GM12874 (cell line): ENCODE data around the gene UQCRC1.

Source experiments
- TF ChIP-seq, protein P1 (sequence below): IDR thresholded peaks from 2 replicates; pipeline ENCODE4 v1.5.1; 2011; ENCODE audit warnings: low read depth, mild to moderate bottlenecking, control low read depth, low read length, moderate library complexity; ENCODE audit not compliant: insufficient read depth

Gene UQCRC1

GRCh38 chr3:48591436-48591835, 18.0 kb downstream of the UQCRC1 start:
- TF ChIP-seq, protein P1, sequence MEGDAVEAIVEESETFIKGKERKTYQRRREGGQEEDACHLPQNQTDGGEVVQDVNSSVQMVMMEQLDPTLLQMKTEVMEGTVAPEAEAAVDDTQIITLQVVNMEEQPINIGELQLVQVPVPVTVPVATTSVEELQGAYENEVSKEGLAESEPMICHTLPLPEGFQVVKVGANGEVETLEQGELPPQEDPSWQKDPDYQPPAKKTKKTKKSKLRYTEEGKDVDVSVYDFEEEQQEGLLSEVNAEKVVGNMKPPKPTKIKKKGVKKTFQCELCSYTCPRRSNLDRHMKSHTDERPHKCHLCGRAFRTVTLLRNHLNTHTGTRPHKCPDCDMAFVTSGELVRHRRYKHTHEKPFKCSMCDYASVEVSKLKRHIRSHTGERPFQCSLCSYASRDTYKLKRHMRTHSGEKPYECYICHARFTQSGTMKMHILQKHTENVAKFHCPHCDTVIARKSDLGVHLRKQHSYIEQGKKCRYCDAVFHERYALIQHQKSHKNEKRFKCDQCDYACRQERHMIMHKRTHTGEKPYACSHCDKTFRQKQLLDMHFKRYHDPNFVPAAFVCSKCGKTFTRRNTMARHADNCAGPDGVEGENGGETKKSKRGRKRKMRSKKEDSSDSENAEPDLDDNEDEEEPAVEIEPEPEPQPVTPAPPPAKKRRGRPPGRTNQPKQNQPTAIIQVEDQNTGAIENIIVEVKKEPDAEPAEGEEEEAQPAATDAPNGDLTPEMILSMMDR: no peak

GRCh38 chr3:48588230-48588629, 21.2 kb downstream of the UQCRC1 start:
- TF ChIP-seq, protein P1: no peak

GRCh38 chr3:48587686-48588085, 21.8 kb downstream of the UQCRC1 start:
- TF ChIP-seq, protein P1: no peak

- TF ChIP-seq, protein P1: no peak
Measured at GRCh38 chr3:48585411-48585810, 24.0 kb downstream of the UQCRC1 start.

GRCh38 chr3:48584836-48585235, 24.6 kb downstream of the UQCRC1 start:
- TF ChIP-seq, protein P1: no peak

- TF ChIP-seq, protein P1: no peak
Measured at GRCh38 chr3:48581621-48582481, 27.6 kb downstream of the UQCRC1 start.

DNA sequence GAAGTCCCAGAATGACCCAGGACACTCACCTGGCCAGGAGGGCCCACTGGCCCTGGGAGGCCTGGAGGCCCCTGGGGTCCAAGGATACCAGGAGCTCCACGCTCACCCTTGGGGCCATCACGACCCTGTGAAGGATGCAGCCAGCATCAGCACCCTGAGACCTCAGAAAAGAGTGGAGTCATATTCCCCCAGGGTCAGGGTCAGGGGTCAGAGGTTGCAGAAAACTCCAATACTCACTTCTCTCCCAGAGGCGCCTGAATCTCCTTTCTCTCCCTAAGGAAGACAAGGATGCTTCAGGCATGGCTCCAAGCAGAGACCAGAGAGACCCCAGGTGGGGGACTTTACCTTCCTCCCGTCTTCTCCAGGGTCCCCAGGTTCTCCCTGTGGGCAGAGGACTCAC, 32.8 kb downstream of the UQCRC1 start:
- TF ChIP-seq, protein P1: no peak
